ENCODE measurements around the gene HLA-DPB1.

HLA-DPB1 gene

GRCh38 chr6:33078442-33078841 lies 2.7 kb downstream of the HLA-DPB1 start:
- in situ Hi-C loops (cut with HindIII; ENCODE audit: low sequenced_read_pairs), result no loop called here
- no peak for DNase-seq (ENCODE audit: low read depth, low spot score)
- no peak for TF ChIP-seq CTCF (IDR thresholded peaks at IDR 0.05; ENCODE audit: low read depth, low read length)
- no peak overlapping the region for H3K4me3 ChIP-seq (ENCODE audit: low read depth, low read length)

GRCh38 chr6:33078919-33079521 lies 3.2 kb downstream of the HLA-DPB1 start:
- TF ChIP-seq CTCF (IDR thresholded peaks at IDR 0.05; ENCODE audit: low read depth, low read length), result no peak
- in situ Hi-C loops (cut with HindIII; ENCODE audit: low sequenced_read_pairs), result no loop called here

GRCh38 chr6:33079580-33079979 lies 3.8 kb downstream of the HLA-DPB1 start:
- no peak for TF ChIP-seq CTCF (IDR thresholded peaks at IDR 0.05; ENCODE audit: low read depth, low read length)
- H3K4me3 ChIP-seq (ENCODE audit: low read depth, low read length), result no peak overlapping the region
- no peak for DNase-seq (ENCODE audit: low read depth, low spot score)
- in situ Hi-C loops (cut with HindIII; ENCODE audit: low sequenced_read_pairs), result no loop called here

More at GRCh38 chr6:33078919-33079521, 3.2 kb downstream of the HLA-DPB1 start:
- DNase-seq (ENCODE audit: low read depth, low spot score), result no peak
- H3K4me3 ChIP-seq (ENCODE audit: low read depth, low read length), result no peak overlapping the region

GRCh38 chr6:33080127-33081089 lies 4.6 kb downstream of the HLA-DPB1 start:
- DNase-seq (ENCODE audit: low read depth, low spot score), result peak; percentile 12
- TF ChIP-seq CTCF (IDR thresholded peaks at IDR 0.05; ENCODE audit: low read depth, low read length), result no peak
- H3K4me3 ChIP-seq (ENCODE audit: low read depth, low read length), result peak overlapping the region; percentile 24
- in situ Hi-C loops (cut with HindIII; ENCODE audit: low sequenced_read_pairs), result no loop called here

- in situ Hi-C loops (cut with HindIII; ENCODE audit: low sequenced_read_pairs), result no loop called here
- H3K4me3 ChIP-seq (ENCODE audit: low read depth, low read length), result peak overlapping the region; percentile 2
- no peak for DNase-seq (ENCODE audit: low read depth, low spot score)
- no peak for TF ChIP-seq CTCF (IDR thresholded peaks at IDR 0.05; ENCODE audit: low read depth, low read length)
These were observed 5.5 kb downstream of the HLA-DPB1 start for GRCh38 chr6:33081098-33081824.

GRCh38 chr6:33082702-33083101 lies 6.9 kb downstream of the HLA-DPB1 start:
- peak; percentile 76 for TF ChIP-seq CTCF (IDR thresholded peaks at IDR 0.05; ENCODE audit: low read depth, low read length)
- peak; percentile 36 for DNase-seq (ENCODE audit: low read depth, low spot score)
- in situ Hi-C loops (cut with HindIII; ENCODE audit: low sequenced_read_pairs), result no loop called here
- H3K4me3 ChIP-seq (ENCODE audit: low read depth, low read length), result no peak overlapping the region
